ENCODE results near the gene TTLL11. TPM values are rescaled to one million over a fixed set of nuclear protein-coding genes. Genes with fewer than 3 reads are reported as not detected.

The TTLL11 gene
- total and polyA plus RNA-seq, 2 experiments from 2014 or later = 0.57 to 1.4 TPM

- peak; percentile 34; the same call in 1 of the 3 replicates for ATAC-seq
Observed at GRCh38 chr9:121802753-121803152, 290.4 kb downstream of the TTLL11 start.

GRCh38 chr9:121801579-121801978 is 291.5 kb downstream of the TTLL11 start:
- Histone ChIP-seq H2AFZ (no peak overlapping the region), H3F3A (replicated peaks; ENCODE audit: low read depth) (no peaks in the 10 kb centered on the region), H3K27ac (ENCODE audit: low read depth) (no peak overlapping the region), H4K20me1 (replicated peaks; ENCODE audit: insufficient read depth) (no peaks in the 10 kb centered on the region), H3K36me3 (ENCODE audit: insufficient read depth) (no peaks in the 10 kb centered on the region), H3K79me2 (replicated peaks; ENCODE audit: insufficient read depth) (no peaks in the 10 kb centered on the region), H3K4me2 (no peak overlapping the region), H3K27me3 (ENCODE audit: insufficient read depth) (no peaks in the 10 kb centered on the region), H3K4me3 (no peak overlapping the region), H3K9me2 (ENCODE audit: insufficient read depth) (no peaks in the 10 kb centered on the region), H3K4me1 (ENCODE audit: insufficient read depth) (peaks cover 16% of the 10 kb centered on the region)
- peaks cover 6% of the 10 kb centered on the region; the same call in 2 of the 3 replicates for H3K4me1 Mint-ChIP-seq
- ATAC-seq (no peak), DNase-seq (ENCODE audit: low spot score) (no peak)
- no peak overlapping the region for H3K4me3 Mint-ChIP-seq
- H3K27me3 Mint-ChIP-seq (ENCODE audit: insufficient read depth, low read depth, poor library complexity) = no peaks in the 10 kb centered on the region
- peaks cover 12% of the 10 kb centered on the region; the same call in 2 of the 3 replicates for H3K9me3 Mint-ChIP-seq
- H3K27ac Mint-ChIP-seq = no peak overlapping the region
- H3K36me3 Mint-ChIP-seq (ENCODE audit: low read depth) = peaks cover 2% of the 10 kb centered on the region; the same call in 2 of the 3 replicates
- TF ChIP-seq ZNF114 (CRISPR knock-in tag; IDR thresholded peaks at IDR 0.05) = no peak
- TF ChIP-seq POLR2AphosphoS5 (IDR thresholded peaks at IDR 0.05; ENCODE audit: low read depth) = no peak
- TF ChIP-seq EZH2phosphoT487 (IDR thresholded peaks at IDR 0.05; ENCODE audit: unreplicated experiment) = no peak
- TF ChIP-seq ZNF331 (CRISPR knock-in tag; IDR thresholded peaks at IDR 0.05; ENCODE audit: low read depth) = no peak
- no peak for TF ChIP-seq NANOG (IDR thresholded peaks at IDR 0.05; ENCODE audit: borderline replicate concordance)
- TF ChIP-seq CREB1 (CRISPR knock-in tag; IDR thresholded peaks at IDR 0.05; ENCODE audit: low read depth) = no peak
- no peak for TF ChIP-seq REST (IDR thresholded peaks at IDR 0.05; ENCODE audit: unreplicated experiment)
- TF ChIP-seq, protein P1, sequence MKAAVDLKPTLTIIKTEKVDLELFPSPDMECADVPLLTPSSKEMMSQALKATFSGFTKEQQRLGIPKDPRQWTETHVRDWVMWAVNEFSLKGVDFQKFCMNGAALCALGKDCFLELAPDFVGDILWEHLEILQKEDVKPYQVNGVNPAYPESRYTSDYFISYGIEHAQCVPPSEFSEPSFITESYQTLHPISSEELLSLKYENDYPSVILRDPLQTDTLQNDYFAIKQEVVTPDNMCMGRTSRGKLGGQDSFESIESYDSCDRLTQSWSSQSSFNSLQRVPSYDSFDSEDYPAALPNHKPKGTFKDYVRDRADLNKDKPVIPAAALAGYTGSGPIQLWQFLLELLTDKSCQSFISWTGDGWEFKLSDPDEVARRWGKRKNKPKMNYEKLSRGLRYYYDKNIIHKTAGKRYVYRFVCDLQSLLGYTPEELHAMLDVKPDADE (IDR thresholded peaks at IDR 0.05) = no peak
- TF ChIP-seq, protein P2, sequence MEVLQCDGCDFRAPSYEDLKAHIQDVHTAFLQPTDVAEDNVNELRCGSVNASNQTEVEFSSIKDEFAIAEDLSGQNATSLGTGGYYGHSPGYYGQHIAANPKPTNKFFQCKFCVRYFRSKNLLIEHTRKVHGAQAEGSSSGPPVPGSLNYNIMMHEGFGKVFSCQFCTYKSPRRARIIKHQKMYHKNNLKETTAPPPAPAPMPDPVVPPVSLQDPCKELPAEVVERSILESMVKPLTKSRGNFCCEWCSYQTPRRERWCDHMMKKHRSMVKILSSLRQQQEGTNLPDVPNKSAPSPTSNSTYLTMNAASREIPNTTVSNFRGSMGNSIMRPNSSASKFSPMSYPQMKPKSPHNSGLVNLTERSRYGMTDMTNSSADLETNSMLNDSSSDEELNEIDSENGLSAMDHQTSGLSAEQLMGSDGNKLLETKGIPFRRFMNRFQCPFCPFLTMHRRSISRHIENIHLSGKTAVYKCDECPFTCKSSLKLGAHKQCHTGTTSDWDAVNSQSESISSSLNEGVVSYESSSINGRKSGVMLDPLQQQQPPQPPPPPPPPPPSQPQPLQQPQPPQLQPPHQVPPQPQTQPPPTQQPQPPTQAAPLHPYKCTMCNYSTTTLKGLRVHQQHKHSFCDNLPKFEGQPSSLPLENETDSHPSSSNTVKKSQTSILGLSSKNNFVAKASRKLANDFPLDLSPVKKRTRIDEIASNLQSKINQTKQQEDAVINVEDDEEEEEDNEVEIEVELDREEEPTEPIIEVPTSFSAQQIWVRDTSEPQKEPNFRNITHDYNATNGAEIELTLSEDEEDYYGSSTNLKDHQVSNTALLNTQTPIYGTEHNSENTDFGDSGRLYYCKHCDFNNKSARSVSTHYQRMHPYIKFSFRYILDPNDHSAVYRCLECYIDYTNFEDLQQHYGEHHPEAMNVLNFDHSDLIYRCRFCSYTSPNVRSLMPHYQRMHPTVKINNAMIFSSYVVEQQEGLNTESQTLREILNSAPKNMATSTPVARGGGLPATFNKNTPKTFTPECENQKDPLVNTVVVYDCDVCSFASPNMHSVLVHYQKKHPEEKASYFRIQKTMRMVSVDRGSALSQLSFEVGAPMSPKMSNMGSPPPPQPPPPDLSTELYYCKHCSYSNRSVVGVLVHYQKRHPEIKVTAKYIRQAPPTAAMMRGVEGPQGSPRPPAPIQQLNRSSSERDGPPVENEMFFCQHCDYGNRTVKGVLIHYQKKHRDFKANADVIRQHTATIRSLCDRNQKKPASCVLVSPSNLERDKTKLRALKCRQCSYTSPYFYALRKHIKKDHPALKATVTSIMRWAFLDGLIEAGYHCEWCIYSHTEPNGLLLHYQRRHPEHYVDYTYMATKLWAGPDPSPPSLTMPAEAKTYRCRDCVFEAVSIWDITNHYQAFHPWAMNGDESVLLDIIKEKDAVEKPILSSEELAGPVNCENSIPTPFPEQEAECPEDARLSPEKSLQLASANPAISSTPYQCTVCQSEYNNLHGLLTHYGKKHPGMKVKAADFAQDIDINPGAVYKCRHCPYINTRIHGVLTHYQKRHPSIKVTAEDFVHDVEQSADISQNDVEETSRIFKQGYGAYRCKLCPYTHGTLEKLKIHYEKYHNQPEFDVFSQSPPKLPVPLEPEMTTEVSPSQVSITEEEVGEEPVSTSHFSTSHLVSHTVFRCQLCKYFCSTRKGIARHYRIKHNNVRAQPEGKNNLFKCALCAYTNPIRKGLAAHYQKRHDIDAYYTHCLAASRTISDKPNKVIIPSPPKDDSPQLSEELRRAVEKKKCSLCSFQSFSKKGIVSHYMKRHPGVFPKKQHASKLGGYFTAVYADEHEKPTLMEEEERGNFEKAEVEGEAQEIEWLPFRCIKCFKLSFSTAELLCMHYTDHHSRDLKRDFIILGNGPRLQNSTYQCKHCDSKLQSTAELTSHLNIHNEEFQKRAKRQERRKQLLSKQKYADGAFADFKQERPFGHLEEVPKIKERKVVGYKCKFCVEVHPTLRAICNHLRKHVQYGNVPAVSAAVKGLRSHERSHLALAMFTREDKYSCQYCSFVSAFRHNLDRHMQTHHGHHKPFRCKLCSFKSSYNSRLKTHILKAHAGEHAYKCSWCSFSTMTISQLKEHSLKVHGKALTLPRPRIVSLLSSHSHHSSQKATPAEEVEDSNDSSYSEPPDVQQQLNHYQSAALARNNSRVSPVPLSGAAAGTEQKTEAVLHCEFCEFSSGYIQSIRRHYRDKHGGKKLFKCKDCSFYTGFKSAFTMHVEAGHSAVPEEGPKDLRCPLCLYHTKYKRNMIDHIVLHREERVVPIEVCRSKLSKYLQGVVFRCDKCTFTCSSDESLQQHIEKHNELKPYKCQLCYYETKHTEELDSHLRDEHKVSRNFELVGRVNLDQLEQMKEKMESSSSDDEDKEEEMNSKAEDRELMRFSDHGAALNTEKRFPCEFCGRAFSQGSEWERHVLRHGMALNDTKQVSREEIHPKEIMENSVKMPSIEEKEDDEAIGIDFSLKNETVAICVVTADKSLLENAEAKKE (CRISPR knock-in tag; IDR thresholded peaks at IDR 0.05) = no peak

More at GRCh38 chr9:121802753-121803152, 290.4 kb downstream of the TTLL11 start:
- H3K27me3 ChIP-seq (ENCODE audit: insufficient read depth) = no peaks in the 10 kb centered on the region
- no peak for DNase-seq (ENCODE audit: low spot score)
- no peaks in the 10 kb centered on the region for H4K20me1 ChIP-seq (replicated peaks; ENCODE audit: insufficient read depth)
- no peaks in the 10 kb centered on the region for H3K27me3 Mint-ChIP-seq (ENCODE audit: insufficient read depth, low read depth, poor library complexity)
- H3K4me1 ChIP-seq (ENCODE audit: insufficient read depth) = peaks cover 6% of the 10 kb centered on the region
- no peaks in the 10 kb centered on the region for H3K36me3 ChIP-seq (ENCODE audit: insufficient read depth)
- no peaks in the 10 kb centered on the region for H3F3A ChIP-seq (replicated peaks; ENCODE audit: low read depth)
- H3K9me3 Mint-ChIP-seq = peaks cover 12% of the 10 kb centered on the region; the same call in 2 of the 3 replicates
- H3K79me2 ChIP-seq (replicated peaks; ENCODE audit: insufficient read depth) = no peaks in the 10 kb centered on the region
- no peak overlapping the region for H3K4me2 ChIP-seq
- TF ChIP-seq JUNB (IDR thresholded peaks at IDR 0.05; ENCODE audit: unreplicated experiment) (no peak), ZNF331 (CRISPR knock-in tag; IDR thresholded peaks at IDR 0.05; ENCODE audit: low read depth) (no peak), CREB1 (CRISPR knock-in tag; IDR thresholded peaks at IDR 0.05; ENCODE audit: low read depth) (no peak)
- H3K36me3 Mint-ChIP-seq (ENCODE audit: low read depth) = peaks cover 2% of the 10 kb centered on the region; the same call in 2 of the 3 replicates
- H3K27ac ChIP-seq (ENCODE audit: low read depth) = no peak overlapping the region
- no peak overlapping the region for H3K4me3 ChIP-seq
- H3K27ac Mint-ChIP-seq = no peak overlapping the region
- no peaks in the 10 kb centered on the region for H3K9me2 ChIP-seq (ENCODE audit: insufficient read depth)
- H2AFZ ChIP-seq = peak overlapping the region; percentile 14; the same call in 1 of the 2 replicates
- no peak overlapping the region for H3K4me3 Mint-ChIP-seq
- H3K4me1 Mint-ChIP-seq = no peaks in the 10 kb centered on the region
